DMS53 treated with DMSO at 0.1 percent for 48 hours (cell line): Measurements from ENCODE around the gene TNNI3.
"Not testable (repeated sequence)": the region's sequence is repeated elsewhere in the genome, so short reads cannot be mapped to it uniquely, and the experiment has no call there.

Experiments
- DNase-seq: peaks from one replicate; lab custom pipeline; 2025; ENCODE audit not compliant: unreplicated experiment; lab: John Stamatoyannopoulos, UW

Gene TNNI3

GRCh38 chr19:55114566-55115145, 42.9 kb downstream of the TNNI3 start:
- no peak for DNase-seq

GRCh38 chr19:55113570-55114039, 43.9 kb downstream of the TNNI3 start:
- DNase-seq = no peak

GRCh38 chr19:55112777-55113569, 44.6 kb downstream of the TNNI3 start:
- no peak for DNase-seq

GRCh38 chr19:55112246-55112776, 45.2 kb downstream of the TNNI3 start:
- no peak for DNase-seq

- no peak for DNase-seq
These were observed 46.2 kb downstream of the TNNI3 start for GRCh38 chr19:55111238-55111831.

GRCh38 chr19:55109527-55110291, 47.8 kb downstream of the TNNI3 start:
- DNase-seq = no peak

GRCh38 chr19:55107252-55107651, 50.3 kb downstream of the TNNI3 start:
- DNase-seq = not testable (repeated sequence)

- DNase-seq = no peak
These were observed 50.9 kb downstream of the TNNI3 start for GRCh38 chr19:55106591-55106990.

GRCh38 chr19:55105237-55105636, 52.3 kb downstream of the TNNI3 start:
- DNase-seq = no peak

GRCh38 chr19:55103190-55103589, 54.3 kb downstream of the TNNI3 start:
- DNase-seq = no peak
